Endometrium (tissue), 2 donors: ENCODE measurements around the gene SPRED3.

Source experiments
- FAIRE-seq: peaks from 2 replicates; lab custom pipeline; 2012; peaks lifted over from hg19 to GRCh38; lab: Jason Lieb, UNC
- donor health status: control.
- donor health status: control.

The SPRED3 gene

GRCh38 chr19:38373907-38374331, 14.6 kb upstream of the SPRED3 start:
- no peak for FAIRE-seq

GRCh38 chr19:38374332-38375097, 14.0 kb upstream of the SPRED3 start, which contains the start of gene PSMD8:
Gene PSMD8, plus strand, starts transcription at chr19:38374571. Its CDS starts 31 bp downstream, at chr19:38374602.
- peak; percentile 97 for FAIRE-seq

GRCh38 chr19:38375098-38375493, 13.4 kb upstream of the SPRED3 start:
- FAIRE-seq = no peak

- no peak for FAIRE-seq
Observed at GRCh38 chr19:38375748-38376147, 12.7 kb upstream of the SPRED3 start.

GRCh38 chr19:38376576-38376975, 11.9 kb upstream of the SPRED3 start:
- no peak for FAIRE-seq

- FAIRE-seq = no peak
Observed at GRCh38 chr19:38377052-38377451, 11.4 kb upstream of the SPRED3 start.

- no peak for FAIRE-seq
Observed at GRCh38 chr19:38378866-38379265, 9.6 kb upstream of the SPRED3 start.

GRCh38 chr19:38381138-38381537, 7.4 kb upstream of the SPRED3 start:
- no peak for FAIRE-seq

GRCh38 chr19:38383184-38383583, 5.3 kb upstream of the SPRED3 start:
- no peak for FAIRE-seq

- no peak for FAIRE-seq
Observed at GRCh38 chr19:38383743-38384142, 4.8 kb upstream of the SPRED3 start.

GRCh38 chr19:38384209-38385027, 4.1 kb upstream of the SPRED3 start:
- no peak for FAIRE-seq

GRCh38 chr19:38385057-38385803, 3.3 kb upstream of the SPRED3 start:
- no peak for FAIRE-seq

- FAIRE-seq = no peak
Observed at GRCh38 chr19:38385804-38386257, 2.7 kb upstream of the SPRED3 start.

- no peak for FAIRE-seq
Observed at GRCh38 chr19:38386300-38386970, 2.1 kb upstream of the SPRED3 start.

- FAIRE-seq = no peak
Observed at GRCh38 chr19:38386971-38387549, 1.4 kb upstream of the SPRED3 start.

GRCh38 chr19:38387550-38388348, 748 bp upstream of the SPRED3 start, which contains the start of gene GGN:
Gene GGN, minus strand, starts transcription at chr19:38388034. Its CDS starts 773 bp downstream, at chr19:38387261.
- FAIRE-seq = no peak

GRCh38 chr19:38389101-38389925, 816 bp downstream of the SPRED3 start:
- FAIRE-seq = no peak

- FAIRE-seq = no peak
Observed at GRCh38 chr19:38389957-38390924, 1.7 kb downstream of the SPRED3 start.
